H1 (cell line): ENCODE data around the gene CTIF. TPM values are rescaled to one million over a fixed set of nuclear protein-coding genes. Genes with fewer than 3 reads are reported as not detected.

ENCODE experiments used
- polyA plus RNA-seq, 7 experiments: library from polyadenylated mRNA; depleted of rRNA in 3 of 7; stranded (reverse) in 5 of 7; unstranded in 2 of 7; fragments of >200 nt in 5 of 7; fragments of 200-250 nt in 2 of 7; gene quantifications; 1 replicate in 5 of 7; 2 replicates in 1 of 7; 4 replicates in 1 of 7; pipeline versions ENCODE4 v1.2.1 to v1.2.3, GENCODE V29; 2011 to 2013; ENCODE audit warnings: missing spikeins in 2 of 7, mixed read lengths in 2 of 7
- total RNA-seq: library from RNA; stranded (reverse); fragmentation: NEBNext Ultra II Directional; extraction: Animal tissue kit (Norgen Biotek cat#: 25700); gene quantifications from 2 replicates; pipeline ENCODE4 v1.2.1, GENCODE V29; 2021
- TF ChIP-seq, protein P1 (sequence below): IDR thresholded peaks from 2 replicates; pipeline ENCODE4 v1.6.1; 2012; ENCODE audit warnings: inconsistent platforms
- TF ChIP-seq, protein P2 (sequence below): IDR thresholded peaks from 2 replicates; pipeline ENCODE4 v1.6.1; 2012; ENCODE audit warnings: inconsistent platforms

The CTIF gene
- total and polyA plus RNA-seq, 2 of the 8 experiments (the other 6 are each of a cell fraction or from before 2014, with no cell fraction given), result 9.0 to 17.8 TPM

DNA sequence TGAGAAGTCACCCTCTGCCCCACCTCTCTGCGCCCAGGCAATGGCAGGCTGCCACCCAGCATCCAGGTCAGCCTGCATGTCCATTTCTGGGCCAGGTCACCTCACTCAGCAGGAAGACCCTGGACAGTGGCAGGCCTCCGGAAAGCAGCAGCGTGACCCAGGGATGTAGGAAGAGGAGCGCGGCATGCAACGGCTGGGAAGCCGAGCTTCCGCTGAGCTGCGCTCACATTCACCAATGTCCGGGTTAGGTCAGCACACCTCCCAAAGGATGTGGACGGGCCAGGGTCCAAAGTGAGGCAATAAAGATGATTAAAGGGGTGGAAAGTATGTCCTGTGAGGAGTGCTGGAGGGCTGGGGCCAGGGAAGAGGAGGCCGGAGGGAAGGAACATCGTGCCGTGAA, 174.5 kb downstream of the CTIF start (continued):
- TF ChIP-seq, protein P1, sequence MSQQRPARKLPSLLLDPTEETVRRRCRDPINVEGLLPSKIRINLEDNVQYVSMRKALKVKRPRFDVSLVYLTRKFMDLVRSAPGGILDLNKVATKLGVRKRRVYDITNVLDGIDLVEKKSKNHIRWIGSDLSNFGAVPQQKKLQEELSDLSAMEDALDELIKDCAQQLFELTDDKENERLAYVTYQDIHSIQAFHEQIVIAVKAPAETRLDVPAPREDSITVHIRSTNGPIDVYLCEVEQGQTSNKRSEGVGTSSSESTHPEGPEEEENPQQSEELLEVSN, result no peak
- TF ChIP-seq, protein P2, sequence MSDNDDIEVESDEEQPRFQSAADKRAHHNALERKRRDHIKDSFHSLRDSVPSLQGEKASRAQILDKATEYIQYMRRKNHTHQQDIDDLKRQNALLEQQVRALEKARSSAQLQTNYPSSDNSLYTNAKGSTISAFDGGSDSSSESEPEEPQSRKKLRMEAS, result no peak
